Activated CD4-positive, CD25-positive, alpha-beta regulatory T cell treated with anti-CD3 and anti-CD28 coated beads, Interleukin-2, amount 50 U/mL, for 72 hours (primary cell): ENCODE results near the gene PCDH1.
A peak's percentile ranks its signal among the peaks of the same experiment; 100 is the strongest.
"Not testable (repeated sequence)": the region's sequence is repeated elsewhere in the genome, so short reads cannot be mapped to it uniquely, and the experiment has no call there.

Experiments used
- DNase-seq: peaks from one replicate; pipeline ENCODE4 v3.0.0; 2021

The PCDH1 gene

DNA sequence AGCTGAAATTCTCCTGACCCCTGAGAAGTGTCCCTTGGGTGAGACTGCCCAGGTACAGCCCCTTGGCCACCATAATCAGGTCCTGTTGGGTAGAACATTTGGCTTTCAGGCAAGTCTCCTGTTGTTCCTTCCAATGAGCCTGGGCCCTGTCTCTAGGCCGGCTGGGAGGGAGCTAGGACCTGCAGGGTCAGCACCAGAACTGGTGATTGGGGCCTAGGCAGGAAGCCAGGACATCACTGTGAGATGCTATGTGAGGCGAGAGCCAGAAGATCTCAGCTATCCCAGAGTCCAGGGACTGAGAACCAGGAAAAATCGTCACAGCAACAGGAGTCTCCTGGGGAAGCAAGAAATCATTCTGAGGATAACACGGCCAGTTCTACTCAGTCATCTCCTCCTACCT lies 51.5 kb downstream of the PCDH1 start:
- no peak for DNase-seq

- DNase-seq: no peak
Observed at GRCh38 chr5:141825791-141826560, 52.2 kb downstream of the PCDH1 start.

DNA sequence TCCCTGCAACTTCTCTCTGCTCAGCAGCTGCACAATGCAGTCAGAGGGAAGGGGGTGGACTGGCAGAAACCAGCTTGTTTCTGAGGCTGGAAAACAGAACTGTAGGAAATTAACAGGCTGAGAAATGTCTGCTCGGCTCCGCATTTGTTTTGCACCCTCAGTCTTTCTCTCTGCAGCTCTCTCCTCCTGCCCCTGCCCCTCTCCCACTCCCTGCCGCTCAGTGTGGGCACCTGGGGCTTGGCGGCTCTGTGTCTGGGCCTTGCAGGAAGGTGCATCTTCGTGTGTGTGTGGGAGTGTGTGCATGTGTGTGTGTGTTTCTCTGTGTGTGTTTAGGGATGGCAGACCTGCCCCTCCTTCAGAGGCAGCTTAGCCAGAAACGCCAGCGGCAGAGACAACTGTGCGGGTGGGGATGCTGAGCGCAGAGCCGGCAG lies 53.0 kb downstream of the PCDH1 start:
- no peak for DNase-seq

GRCh38 chr5:141824717-141825116 lies 53.5 kb downstream of the PCDH1 start:
- no peak for DNase-seq

- DNase-seq: no peak
Observed at GRCh38 chr5:141823056-141823455, 55.2 kb downstream of the PCDH1 start.

DNA sequence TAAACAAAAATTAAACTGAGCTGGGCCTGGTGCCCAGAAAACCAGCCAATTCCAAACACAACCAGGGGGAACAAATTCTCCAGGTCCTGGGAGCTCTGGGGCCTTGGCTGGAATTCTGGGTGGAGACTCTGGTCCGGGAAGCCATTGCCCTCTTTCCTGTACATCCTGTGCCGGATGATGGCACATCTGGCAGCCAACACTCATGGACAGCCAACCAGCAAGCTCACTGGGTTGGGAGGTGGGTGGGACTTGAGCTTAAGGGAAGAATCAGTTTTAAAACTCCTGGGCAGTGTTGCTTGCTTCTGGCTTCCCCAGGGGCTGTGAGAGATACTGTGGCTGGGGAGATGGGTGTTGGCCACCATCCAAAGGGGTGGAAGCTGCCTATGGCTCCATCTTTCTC lies 56.1 kb downstream of the PCDH1 start:
- no peak for DNase-seq

DNA sequence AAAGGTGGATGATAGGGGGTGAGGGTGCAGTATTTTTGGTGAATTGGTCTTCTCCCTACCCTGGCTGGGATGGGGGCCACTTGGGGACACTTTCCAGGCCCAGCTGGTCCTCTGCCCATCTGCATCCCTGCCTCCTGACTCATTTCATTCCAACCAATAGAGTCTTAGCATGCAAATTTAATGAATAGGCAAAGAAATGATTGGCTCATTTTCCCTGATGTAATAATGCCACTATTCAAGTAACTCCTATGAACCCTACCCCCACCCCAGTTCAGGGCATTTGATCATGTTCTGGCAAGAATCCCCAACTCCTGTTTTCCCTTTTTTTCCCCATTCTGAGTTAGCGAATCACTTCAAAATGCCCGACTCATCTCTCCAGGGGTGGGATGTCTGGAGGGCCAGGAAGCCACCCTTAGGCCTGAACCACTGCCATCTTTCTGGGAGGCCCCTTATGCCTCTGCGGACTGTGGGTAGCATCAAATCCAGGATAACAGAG lies 56.7 kb downstream of the PCDH1 start:
- DNase-seq: no peak

- DNase-seq: not testable (repeated sequence)
Observed at GRCh38 chr5:141820686-141821085, 57.5 kb downstream of the PCDH1 start.

GRCh38 chr5:141817631-141818030 lies 60.6 kb downstream of the PCDH1 start:
- DNase-seq: no peak

- DNase-seq: no peak
Observed at GRCh38 chr5:141816598-141817399, 61.4 kb downstream of the PCDH1 start.

DNA sequence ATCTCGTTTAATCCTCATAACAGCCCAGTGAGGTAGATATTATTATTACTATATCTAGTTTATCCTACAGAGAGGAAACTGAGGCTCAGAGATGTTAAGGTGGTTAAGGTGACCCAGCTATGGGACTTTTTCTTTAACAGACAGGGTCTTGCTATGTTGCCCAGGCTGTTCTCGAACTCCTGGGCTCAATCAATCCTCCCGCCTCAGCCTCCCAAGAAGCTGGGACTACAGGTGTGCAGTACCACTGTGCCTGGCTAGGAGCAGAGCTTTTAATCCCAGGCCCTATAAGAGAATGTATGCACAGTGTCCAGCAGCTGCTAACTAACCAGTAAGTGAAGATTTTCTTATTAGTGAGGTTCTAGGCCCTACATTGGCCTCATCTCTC lies 62.4 kb downstream of the PCDH1 start:
- DNase-seq: no peak

GRCh38 chr5:141815051-141815795 lies 63.0 kb downstream of the PCDH1 start:
- DNase-seq: no peak

DNA sequence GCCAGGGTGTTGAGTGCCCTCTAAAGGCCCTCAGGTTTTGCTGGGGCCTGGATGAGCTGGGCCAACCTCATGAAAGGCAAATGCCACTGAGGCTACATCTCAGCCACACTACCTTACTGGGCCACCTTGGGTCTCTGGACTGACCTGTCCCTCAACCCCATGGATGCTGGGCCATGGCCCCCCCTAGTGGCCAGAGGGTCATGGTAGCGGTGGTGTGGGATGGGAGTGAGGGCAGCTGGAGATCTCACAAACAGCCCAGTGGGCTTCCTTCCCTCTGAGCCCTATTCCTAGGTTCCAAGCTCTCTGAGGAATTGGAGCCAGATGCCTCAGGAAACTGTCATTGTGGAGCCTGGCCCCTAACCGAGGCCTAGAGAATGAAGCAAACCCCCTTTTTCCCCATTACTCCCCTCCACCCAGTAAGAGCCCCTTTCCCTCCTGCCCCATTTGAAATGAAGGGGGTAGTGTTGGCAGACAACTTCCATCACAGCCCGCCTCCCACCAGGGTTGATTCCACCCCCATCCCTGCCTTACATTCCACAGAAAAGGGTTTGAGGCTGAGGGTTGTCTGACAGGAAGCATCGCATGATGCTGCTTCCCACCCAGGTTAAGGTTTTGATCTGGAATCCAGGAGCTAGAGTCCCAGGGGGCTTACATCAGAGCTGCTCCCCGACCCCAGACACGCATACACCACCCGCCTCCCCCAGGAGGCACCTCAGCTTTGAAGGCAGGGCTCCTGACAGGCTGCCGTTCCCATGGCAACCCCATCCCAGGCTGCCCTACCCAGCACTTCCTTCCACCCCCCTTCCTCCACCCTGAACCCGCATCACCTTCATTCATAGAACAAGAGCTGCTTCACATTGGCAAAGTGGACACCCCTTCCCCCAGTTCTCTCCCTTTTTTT lies 63.9 kb downstream of the PCDH1 start:
- DNase-seq: peak; percentile 61

DNA sequence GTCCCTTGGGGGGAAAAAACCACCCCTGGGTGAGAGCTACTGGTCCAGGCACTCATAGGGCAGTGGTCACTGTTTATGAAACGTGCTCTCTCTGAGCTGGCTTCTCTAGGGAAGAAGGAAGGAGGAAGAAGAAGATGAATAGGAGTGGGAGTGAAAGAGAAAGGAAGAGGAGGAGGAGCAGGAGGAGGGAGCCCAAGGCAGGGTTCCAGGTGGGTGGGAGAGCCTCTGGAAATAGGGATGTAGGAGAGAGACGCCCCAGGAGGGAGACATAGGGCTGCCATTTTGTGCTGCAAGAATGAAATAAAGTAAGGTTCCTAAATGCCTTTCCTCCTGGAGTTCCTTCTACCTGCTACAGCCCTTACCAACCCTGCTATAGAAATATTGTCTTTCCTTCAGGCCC lies 65.7 kb downstream of the PCDH1 start:
- DNase-seq: no peak

- peak; percentile 33 for DNase-seq
Observed at GRCh38 chr5:141811287-141812155, 66.7 kb downstream of the PCDH1 start.

DNA sequence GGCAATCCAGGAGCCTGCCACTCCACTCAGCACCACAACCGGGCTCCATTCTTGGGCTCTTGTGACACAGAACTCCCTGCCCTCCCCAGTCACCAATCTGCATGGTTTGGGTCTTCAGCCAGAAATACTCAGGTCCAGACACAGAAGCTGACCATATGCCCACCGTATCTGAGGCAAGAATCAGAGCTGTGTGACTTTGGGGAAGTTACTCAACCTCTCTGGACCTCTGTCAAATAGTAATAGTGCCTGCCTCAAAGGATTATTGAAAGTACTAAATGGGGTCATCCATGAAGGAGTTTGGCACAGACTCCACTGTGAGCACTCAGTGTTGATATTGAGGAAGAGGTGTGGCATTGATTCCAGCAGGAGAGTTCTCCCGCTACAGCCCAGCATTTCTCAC lies 67.5 kb downstream of the PCDH1 start:
- no peak for DNase-seq

- DNase-seq: no peak
Observed at GRCh38 chr5:141809380-141810096, 68.7 kb downstream of the PCDH1 start.

GRCh38 chr5:141808857-141809256 lies 69.4 kb downstream of the PCDH1 start:
- DNase-seq: no peak

DNA sequence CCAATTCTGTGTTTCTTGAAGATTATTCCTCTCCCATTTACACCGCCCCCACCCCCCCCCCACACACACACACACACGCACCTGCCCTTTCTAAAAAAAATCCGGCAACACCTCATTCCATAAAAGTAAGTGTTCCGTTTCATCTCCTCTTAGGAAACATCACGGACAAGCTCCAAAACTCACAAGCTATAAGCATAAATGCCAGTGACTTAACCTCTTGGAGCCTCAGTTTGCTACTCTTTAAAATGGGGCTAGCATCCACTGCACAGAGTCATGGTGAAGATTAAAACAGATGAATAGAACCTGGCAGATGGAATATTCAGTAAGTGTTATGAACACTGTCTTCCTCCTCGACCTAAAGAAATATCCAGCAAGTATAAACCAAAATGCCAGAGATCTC lies 70.5 kb downstream of the PCDH1 start:
- no peak for DNase-seq

DNA sequence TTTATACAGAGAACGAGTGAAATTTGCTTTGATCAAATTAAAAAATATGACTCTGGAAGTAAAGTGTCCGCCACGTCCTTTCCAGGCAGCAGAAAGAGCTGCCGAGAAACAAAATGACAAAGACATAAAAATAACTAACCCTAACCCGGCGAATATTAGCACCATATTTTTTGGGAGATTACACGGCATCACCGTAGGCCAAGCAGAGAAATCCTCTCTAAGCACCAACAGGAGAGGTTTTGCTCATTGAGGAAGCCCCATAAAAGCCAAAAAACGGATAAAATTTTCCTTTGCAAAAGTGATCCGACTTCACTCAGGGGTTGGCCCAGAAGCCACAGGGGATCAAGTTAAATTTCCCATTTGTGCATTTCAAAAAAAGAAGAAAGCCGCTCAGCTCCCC lies 70.9 kb downstream of the PCDH1 start:
- no peak for DNase-seq

DNA sequence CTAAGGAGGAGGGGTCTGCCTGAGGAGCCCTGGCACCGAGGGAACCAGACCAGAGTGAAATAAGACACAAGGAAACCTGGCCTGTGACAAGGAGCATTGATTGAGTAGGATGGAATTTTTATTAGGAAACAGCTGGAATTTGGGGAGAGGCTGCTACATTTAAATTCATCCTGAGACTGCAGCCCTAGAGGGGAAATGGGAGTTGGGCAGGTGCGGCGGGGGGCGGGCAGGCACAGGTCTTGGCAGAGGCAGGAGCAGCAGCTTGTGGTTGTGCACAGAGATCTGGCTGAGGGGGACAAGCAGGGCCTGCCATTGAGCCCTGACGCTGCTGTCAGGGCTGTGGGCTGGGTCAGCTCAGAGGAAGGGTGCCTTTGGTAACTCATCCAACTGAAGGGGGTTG lies 71.6 kb downstream of the PCDH1 start:
- no peak for DNase-seq
